Germinal center (tissue), 1 donor: ENCODE data around the gene KRT78.
"Not testable (repeated sequence)": the region's sequence is repeated elsewhere in the genome, so short reads cannot be mapped to it uniquely, and the experiment has no call there.

Source experiments
- DNase-seq: peaks from one replicate; pipeline ENCODE4 v3.0.0; 2012; ENCODE audit warnings: mixed read lengths, low spot score

KRT78 gene

GRCh38 chr12:52848661-52849255 is at the start of gene KRT78:
Gene KRT78 (minus strand): TSS chr12:52848994. CDS start chr12:52848930, 64 bp downstream.
- no peak for DNase-seq

GRCh38 chr12:52896190-52897100 is 47.7 kb upstream of the KRT78 start:
- no peak for DNase-seq

GRCh38 chr12:52895726-52896189 is 47.0 kb upstream of the KRT78 start:
- DNase-seq = no peak

GRCh38 chr12:52892974-52893373 is 44.2 kb upstream of the KRT78 start:
- no peak for DNase-seq

- DNase-seq = no peak
Observed at GRCh38 chr12:52892207-52892852, 43.5 kb upstream of the KRT78 start.

GRCh38 chr12:52891044-52891443 is 42.2 kb upstream of the KRT78 start:
- DNase-seq = no peak

GRCh38 chr12:52890417-52890816 is 41.6 kb upstream of the KRT78 start:
- DNase-seq = no peak

GRCh38 chr12:52884526-52885293 is 35.9 kb upstream of the KRT78 start:
- peak; percentile 77 for DNase-seq

GRCh38 chr12:52880499-52880898 is 31.7 kb upstream of the KRT78 start:
- DNase-seq = not testable (repeated sequence)

GRCh38 chr12:52879394-52880351 is 30.9 kb upstream of the KRT78 start:
- DNase-seq = peak; percentile 74

GRCh38 chr12:52878507-52879393 is 30.0 kb upstream of the KRT78 start:
- no peak for DNase-seq

GRCh38 chr12:52877242-52877641 is 28.4 kb upstream of the KRT78 start:
- no peak for DNase-seq

- DNase-seq = no peak
Observed at GRCh38 chr12:52876372-52876771, 27.6 kb upstream of the KRT78 start.

- no peak for DNase-seq
Observed at GRCh38 chr12:52874573-52875435, 26.0 kb upstream of the KRT78 start.

- peak; percentile 82 for DNase-seq
Observed at GRCh38 chr12:52873832-52874572, 25.2 kb upstream of the KRT78 start.

- no peak for DNase-seq
Observed at GRCh38 chr12:52873513-52873831, 24.7 kb upstream of the KRT78 start.

- DNase-seq = no peak
Observed at GRCh38 chr12:52872644-52873389, 24.0 kb upstream of the KRT78 start.
